ENCODE results near the gene GNAO1. TPM values are rescaled to one million over a fixed set of nuclear protein-coding genes. Genes with fewer than 3 reads are reported as not detected.

GNAO1 gene
- total RNA-seq, 1 donor from 2014 or later, result 14.6 TPM

- Mint-ChIP-seq H3K36me3 (ENCODE audit: insufficient read depth) (peaks cover 11% of the 10 kb centered on the region), H3K27me3 (no peaks in the 10 kb centered on the region), H3K27ac (no peak overlapping the region), H3K4me1 (ENCODE audit: low read depth) (no peaks in the 10 kb centered on the region), H3K9me3 (ENCODE audit: low read depth) (no peaks in the 10 kb centered on the region), H3K4me3 (ENCODE audit: low read depth) (no peak overlapping the region)
- TF ChIP-seq CTCF (IDR thresholded peaks at IDR 0.05; ENCODE audit: unreplicated experiment), result no peak
- no peak for DNase-seq (ENCODE audit: low spot score, unreplicated experiment)
Observed at GRCh38 chr16:56364865-56365264, 173.6 kb downstream of the GNAO1 start.

DNA sequence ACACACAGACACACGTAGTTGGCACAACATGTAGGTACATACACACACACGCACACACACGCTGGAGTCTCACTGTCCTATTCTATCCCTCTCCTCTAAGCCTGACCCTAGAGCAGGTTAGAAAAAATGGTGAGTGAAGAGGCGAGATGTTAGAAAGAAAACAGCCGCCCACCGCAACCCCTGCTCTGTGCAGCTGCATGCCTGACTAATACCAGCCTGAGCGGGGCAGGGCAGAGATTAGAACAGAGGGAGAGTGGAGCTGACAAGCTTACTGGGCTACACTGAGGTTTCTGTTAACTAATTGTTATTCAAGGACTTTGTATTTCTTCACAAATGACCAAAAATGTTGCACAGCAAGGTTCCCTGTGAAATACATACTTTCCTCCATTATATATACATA, 174.3 kb downstream of the GNAO1 start:
- no peak for DNase-seq (ENCODE audit: low spot score, unreplicated experiment)
- Mint-ChIP-seq H3K4me1 (ENCODE audit: low read depth) (peaks cover 3% of the 10 kb centered on the region), H3K36me3 (ENCODE audit: insufficient read depth) (peaks cover 10% of the 10 kb centered on the region), H3K27me3 (no peaks in the 10 kb centered on the region), H3K27ac (no peak overlapping the region), H3K4me3 (ENCODE audit: low read depth) (no peak overlapping the region), H3K9me3 (ENCODE audit: low read depth) (no peaks in the 10 kb centered on the region)
- no peak for TF ChIP-seq CTCF (IDR thresholded peaks at IDR 0.05; ENCODE audit: unreplicated experiment)

- no peak for DNase-seq (ENCODE audit: low spot score, unreplicated experiment)
- no peak for TF ChIP-seq CTCF (IDR thresholded peaks at IDR 0.05; ENCODE audit: unreplicated experiment)
- Mint-ChIP-seq H3K4me1 (ENCODE audit: low read depth) (peaks cover 7% of the 10 kb centered on the region), H3K4me3 (ENCODE audit: low read depth) (no peak overlapping the region), H3K27ac (no peak overlapping the region), H3K9me3 (ENCODE audit: low read depth) (no peaks in the 10 kb centered on the region), H3K36me3 (ENCODE audit: insufficient read depth) (peaks cover 10% of the 10 kb centered on the region), H3K27me3 (no peaks in the 10 kb centered on the region)
Observed at GRCh38 chr16:56366945-56367344, 175.7 kb downstream of the GNAO1 start.

GRCh38 chr16:56367764-56368163, 176.5 kb downstream of the GNAO1 start:
- Mint-ChIP-seq H3K9me3 (ENCODE audit: low read depth) (no peaks in the 10 kb centered on the region), H3K27me3 (no peaks in the 10 kb centered on the region), H3K27ac (no peak overlapping the region), H3K36me3 (ENCODE audit: insufficient read depth) (peaks cover 7% of the 10 kb centered on the region), H3K4me3 (ENCODE audit: low read depth) (no peak overlapping the region), H3K4me1 (ENCODE audit: low read depth) (peaks cover 9% of the 10 kb centered on the region)
- no peak for DNase-seq (ENCODE audit: low spot score, unreplicated experiment)
- no peak for TF ChIP-seq CTCF (IDR thresholded peaks at IDR 0.05; ENCODE audit: unreplicated experiment)

DNA sequence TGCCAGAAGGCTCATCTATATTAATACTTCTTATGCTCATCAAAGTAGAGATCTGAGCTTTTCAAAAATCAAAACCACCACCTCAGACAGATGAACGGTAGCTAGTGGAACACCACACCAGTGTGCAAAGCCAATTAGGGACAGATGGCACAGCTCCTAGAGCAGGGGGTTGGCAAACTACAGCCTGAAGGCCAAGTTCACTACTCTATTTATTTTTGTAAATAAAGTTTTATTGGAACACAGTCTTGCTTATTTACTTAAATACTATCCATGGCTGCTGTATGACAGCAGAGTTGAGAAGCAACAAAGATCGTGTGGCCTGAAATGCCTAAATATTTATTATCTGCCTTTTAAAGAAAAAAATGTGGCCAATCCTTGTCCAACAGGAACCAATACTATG, 177.3 kb downstream of the GNAO1 start:
- Mint-ChIP-seq H3K27me3 (no peaks in the 10 kb centered on the region), H3K27ac (no peak overlapping the region), H3K36me3 (ENCODE audit: insufficient read depth) (peaks cover 9% of the 10 kb centered on the region), H3K9me3 (ENCODE audit: low read depth) (no peaks in the 10 kb centered on the region), H3K4me3 (ENCODE audit: low read depth) (no peak overlapping the region), H3K4me1 (ENCODE audit: low read depth) (peaks cover 13% of the 10 kb centered on the region)
- TF ChIP-seq CTCF (IDR thresholded peaks at IDR 0.05; ENCODE audit: unreplicated experiment), result no peak
- DNase-seq (ENCODE audit: low spot score, unreplicated experiment), result no peak

Measured in progenitor cell of endocrine pancreas (in vitro differentiated cells).